Measurements from ENCODE around the gene ADGRD2.

Gene ADGRD2

GRCh38 chr9:124457079-124457886, 7.0 kb downstream of the ADGRD2 start:
- DNase-seq (ENCODE audit: low spot score) = no peak

GRCh38 chr9:124457887-124458431, 7.7 kb downstream of the ADGRD2 start:
- DNase-seq (ENCODE audit: low spot score) = no peak

- no peak for DNase-seq (ENCODE audit: low spot score)
Measured at GRCh38 chr9:124458441-124458840, 8.2 kb downstream of the ADGRD2 start.

- no peak for DNase-seq (ENCODE audit: low spot score)
Measured at GRCh38 chr9:124462739-124463138, 12.5 kb downstream of the ADGRD2 start.

- DNase-seq (ENCODE audit: low spot score) = no peak
Measured at GRCh38 chr9:124465736-124466135, 15.5 kb downstream of the ADGRD2 start.

- no peak for DNase-seq (ENCODE audit: low spot score)
Measured at GRCh38 chr9:124467410-124468060, 17.3 kb downstream of the ADGRD2 start.

DNA sequence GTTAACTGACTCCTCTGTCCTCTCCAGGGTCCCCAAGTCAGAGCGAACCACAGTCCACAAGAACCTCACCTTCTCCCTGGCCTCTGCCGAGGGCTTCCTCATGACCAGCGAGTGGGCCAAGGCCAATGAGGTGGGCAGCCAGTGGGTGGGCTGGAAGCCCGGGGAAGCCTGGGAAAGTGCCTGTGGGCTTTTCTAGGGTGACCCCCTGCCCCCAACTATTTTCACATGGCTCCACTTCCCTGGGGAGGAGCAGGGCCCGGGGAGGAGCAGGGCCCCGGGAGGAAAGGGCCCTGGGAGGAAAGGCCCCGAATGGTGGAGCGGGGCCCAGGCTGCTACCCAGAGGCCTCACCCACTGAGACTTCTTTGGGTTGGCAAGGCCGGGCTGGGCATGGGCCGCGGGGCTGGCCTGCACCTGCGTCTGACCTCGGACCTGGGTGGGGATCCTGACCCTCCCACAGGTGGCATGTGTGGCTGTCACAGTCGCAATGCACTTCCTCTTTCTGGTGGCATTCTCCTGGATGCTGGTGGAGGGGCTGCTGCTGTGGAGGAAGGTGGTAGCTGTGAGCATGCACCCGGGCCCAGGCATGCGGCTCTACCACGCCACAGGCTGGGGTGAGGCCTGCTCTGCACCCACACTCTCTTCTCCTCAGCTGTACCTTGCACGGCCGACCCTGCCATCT, 17.9 kb downstream of the ADGRD2 start:
- no peak for DNase-seq (ENCODE audit: low spot score)

GRCh38 chr9:124469011-124469832, 19.0 kb downstream of the ADGRD2 start:
- no peak for DNase-seq (ENCODE audit: low spot score)

- DNase-seq (ENCODE audit: low spot score) = no peak
Measured at GRCh38 chr9:124470306-124470705, 20.1 kb downstream of the ADGRD2 start.

GRCh38 chr9:124470726-124471125, 20.5 kb downstream of the ADGRD2 start:
- DNase-seq (ENCODE audit: low spot score) = no peak

GRCh38 chr9:124471761-124472160, 21.5 kb downstream of the ADGRD2 start:
- DNase-seq (ENCODE audit: low spot score) = no peak

- DNase-seq (ENCODE audit: low spot score) = no peak
Measured at GRCh38 chr9:124472770-124473169, 22.5 kb downstream of the ADGRD2 start.

- DNase-seq (ENCODE audit: low spot score) = no peak
Measured at GRCh38 chr9:124473310-124473709, 23.1 kb downstream of the ADGRD2 start.

DNA sequence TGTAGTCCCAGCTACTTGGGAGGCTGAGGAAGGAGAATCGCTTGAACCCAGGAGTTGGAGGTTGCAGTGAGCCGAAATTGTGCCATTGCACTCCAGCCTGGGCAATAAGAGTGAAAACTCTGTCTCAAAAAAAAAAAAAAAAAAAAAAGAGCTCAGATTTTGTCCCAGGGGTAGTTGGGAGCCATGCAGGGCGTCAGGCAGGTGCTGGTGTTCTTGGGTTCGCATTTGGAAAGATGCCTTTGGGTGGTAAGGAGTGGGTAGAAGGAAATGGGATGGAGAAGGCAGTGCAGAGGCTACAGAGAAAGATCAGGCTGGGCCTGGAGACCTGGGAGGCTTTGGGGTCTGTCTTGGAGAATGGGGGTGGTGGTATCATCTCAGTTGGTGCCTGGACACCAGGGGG, 23.9 kb downstream of the ADGRD2 start:
- no peak for DNase-seq (ENCODE audit: low spot score)

- no peak for DNase-seq (ENCODE audit: low spot score)
Measured at GRCh38 chr9:124475158-124475867, 25.1 kb downstream of the ADGRD2 start.

GRCh38 chr9:124475868-124476690, 25.8 kb downstream of the ADGRD2 start:
- no peak for DNase-seq (ENCODE audit: low spot score)

DNA sequence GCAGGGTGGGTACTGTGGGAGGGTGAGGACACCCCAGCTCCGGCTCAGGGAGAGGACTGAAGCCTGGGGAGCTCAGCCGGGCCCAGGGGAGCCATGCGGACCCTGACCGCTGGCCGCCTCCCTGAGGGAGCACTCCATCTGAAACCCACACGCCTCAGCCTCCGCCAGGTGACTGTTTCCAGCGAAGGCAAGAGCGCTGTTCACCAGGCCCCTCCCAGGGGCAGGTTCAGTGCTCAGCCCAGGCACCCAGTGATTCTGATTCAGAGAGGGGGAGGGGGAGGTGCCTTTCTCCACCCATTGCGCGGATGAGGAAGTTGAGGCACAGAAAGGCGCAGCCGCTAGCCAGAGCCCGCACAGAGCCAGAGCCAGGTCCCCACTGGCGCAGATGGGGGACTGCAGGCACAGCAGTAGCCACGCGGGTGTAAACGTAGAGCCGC, 27.0 kb downstream of the ADGRD2 start:
- DNase-seq (ENCODE audit: low spot score) = no peak

DNA sequence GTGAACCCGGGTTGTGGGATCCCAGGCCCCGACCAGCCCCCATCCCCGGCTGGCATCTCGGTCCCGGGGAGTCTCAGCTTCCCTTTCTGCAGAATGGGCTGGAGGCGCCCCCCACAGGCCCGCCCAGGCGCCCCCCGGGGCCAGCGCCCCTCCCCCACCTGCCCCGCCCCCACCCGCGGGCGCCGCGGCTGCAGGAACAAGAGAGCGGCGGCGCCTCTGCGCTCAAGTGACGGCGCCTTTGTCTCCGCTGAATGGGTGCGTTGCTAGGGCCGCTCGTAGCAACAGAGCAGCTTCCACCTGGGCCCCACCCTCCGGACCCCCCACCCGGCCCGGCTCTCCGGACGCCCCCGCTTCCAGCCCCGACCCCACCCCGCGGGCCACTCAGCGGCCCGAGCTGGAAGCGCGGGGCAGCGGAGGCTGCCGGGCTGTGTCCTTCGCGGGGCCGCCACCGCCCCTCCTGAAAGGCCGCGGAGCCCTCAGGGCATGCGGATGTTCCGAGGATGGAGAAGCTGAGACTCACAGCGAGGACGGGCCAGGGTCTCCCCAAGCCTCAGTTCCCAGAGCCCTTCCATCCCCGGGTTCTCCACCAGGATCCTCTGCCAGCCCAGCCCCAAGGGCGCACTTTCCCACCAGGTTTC, 27.5 kb downstream of the ADGRD2 start:
- DNase-seq (ENCODE audit: low spot score) = no peak

GRCh38 chr9:124478354-124478753, 28.1 kb downstream of the ADGRD2 start:
- DNase-seq (ENCODE audit: low spot score) = no peak

GRCh38 chr9:124479371-124479770, 29.1 kb downstream of the ADGRD2 start:
- DNase-seq (ENCODE audit: low spot score) = no peak
